Keratinocyte (primary cell): Measurements from ENCODE around the gene SETBP1. TPM values are rescaled to one million over a fixed set of nuclear protein-coding genes. Genes with fewer than 3 reads are reported as not detected.

Experiments used
- DNase-seq: peaks from one replicate; pipeline ENCODE4 v3.0.0-alpha.2; 2011; ENCODE audit warnings: low read depth, missing footprints, low spot score
- FAIRE-seq: peaks from 2 replicates; lab custom pipeline; 2011; peaks lifted over from hg19 to GRCh38; lab: Jason Lieb, UNC
- H2AFZ ChIP-seq: 2 replicates; pipeline ENCODE4 v1.6.0; 2012; ENCODE audit warnings: low read length, control low read depth, inconsistent platforms; ENCODE audit not compliant: control insufficient read depth
- H3K27ac ChIP-seq: 2 replicates; pipeline ENCODE4 v1.5.1; 2011; ENCODE audit warnings: low read length; ENCODE audit not compliant: control insufficient read depth, insufficient read depth
- H3K27me3 ChIP-seq: 3 replicates; pipeline ENCODE4 v1.6.0; 2011; ENCODE audit warnings: low read length; ENCODE audit not compliant: control insufficient read depth, insufficient read depth; ENCODE audit errors: extremely low read depth
- H3K36me3 ChIP-seq, 2 experiments: 2 replicates in 1 of 2; 3 replicates in 1 of 2; pipeline ENCODE4 v1.5.1; 2011; ENCODE audit warnings: low read length in 2 of 2, mild to moderate bottlenecking in 1 of 2; ENCODE audit not compliant: control insufficient read depth in 2 of 2, insufficient read depth in 2 of 2; ENCODE audit errors: extremely low read depth in 1 of 2
- H3K4me1 ChIP-seq: 3 replicates; pipeline ENCODE4 v1.5.1; 2011; ENCODE audit warnings: low read length; ENCODE audit not compliant: control insufficient read depth, insufficient read depth; ENCODE audit errors: extremely low read depth
- H3K4me2 ChIP-seq: 3 replicates; pipeline ENCODE4 v1.6.0; 2011; ENCODE audit warnings: low read depth, low read length; ENCODE audit not compliant: control insufficient read depth, insufficient read depth; ENCODE audit errors: extremely low read depth
- H3K4me3 ChIP-seq, 3 experiments: fragments of 200-600 bp in 1 of 3; sonication (generic) in 1 of 3; 2 replicates in 2 of 3; 3 replicates in 1 of 3; pipeline ENCODE4 v1.5.1; 2011 to 2016; ENCODE audit warnings: low read length in 3 of 3, mild to moderate bottlenecking in 3 of 3, control low read depth in 2 of 3, inconsistent platforms in 1 of 3, low read depth in 1 of 3, mixed read lengths in 1 of 3, mixed run types in 1 of 3, moderate library complexity in 1 of 3; ENCODE audit not compliant: control insufficient read depth in 2 of 3, insufficient read depth in 2 of 3; ENCODE audit errors: extremely low read depth in 1 of 3
- H3K79me2 ChIP-seq: 2 replicates; pipeline ENCODE4 v1.6.0; 2012; ENCODE audit warnings: low read length; ENCODE audit not compliant: control insufficient read depth, insufficient read depth
- H3K9ac ChIP-seq: 3 replicates; pipeline ENCODE4 v1.6.0; 2011; ENCODE audit warnings: low read length; ENCODE audit not compliant: control insufficient read depth, insufficient read depth; ENCODE audit errors: extremely low read depth
- H3K9me1 ChIP-seq: 3 replicates; pipeline ENCODE4 v1.6.0; 2011; ENCODE audit warnings: low read length; ENCODE audit not compliant: control insufficient read depth, insufficient read depth; ENCODE audit errors: extremely low read depth
- H3K9me3 ChIP-seq: 2 replicates; pipeline ENCODE4 v1.5.1; 2012; ENCODE audit warnings: low read depth, low read length; ENCODE audit not compliant: control insufficient read depth
- H4K20me1 ChIP-seq: 3 replicates; pipeline ENCODE4 v1.6.0; 2011; ENCODE audit warnings: low read length; ENCODE audit not compliant: control insufficient read depth, insufficient read depth; ENCODE audit errors: extremely low read depth
- CTCF ChIP-seq, 3 experiments: IDR thresholded peaks in 1 of 3; conservative IDR thresholded peaks in 1 of 3; optimal IDR thresholded peaks in 1 of 3; 2 replicates in 2 of 3; 3 replicates in 1 of 3; pipeline versions ENCODE3 to v1.5.1; 2011; ENCODE audit warnings: low read length in 3 of 3, mild to moderate bottlenecking in 3 of 3, moderate library complexity in 2 of 3, control low read depth in 1 of 3, inconsistent platforms in 1 of 3; ENCODE audit not compliant: insufficient read depth in 2 of 3; ENCODE audit errors: extremely low read depth in 1 of 3
- EZH2 ChIP-seq: IDR thresholded peaks from one replicate; pipeline ENCODE4 v1.6.1; 2012; ENCODE audit warnings: inconsistent platforms, mild to moderate bottlenecking, low read length, moderate library complexity
- dilution Hi-C: fragments of 300-500 bp; cut with MboI; formaldehyde crosslinking; loops from one replicate; pipeline ENCODE4 v1.7.0; 2020; ENCODE audit warnings: low sequenced_read_pairs; ENCODE audit not compliant: extremely low pct_ligation_motif_present
- polyA plus RNA-seq, 5 experiments: library from polyadenylated mRNA; depleted of rRNA in 3 of 5; stranded (reverse) in 3 of 5; stranded (forward) in 1 of 5; unstranded in 1 of 5; fragments of >200 nt; gene quantifications; 1 replicate in 1 of 5; 2 replicates in 3 of 5; 3 replicates in 1 of 5; pipeline versions ENCODE4 v1.2.1 to v1.2.3, GENCODE V29; 2011 to 2012; ENCODE audit warnings: missing spikeins in 2 of 5, low read depth in 1 of 5, low replicate concordance in 1 of 5

The SETBP1 gene
- polyA plus RNA-seq, 1 donor (not counting 4 experiments of a cell fraction or from before 2014, with no cell fraction given), result 3.3 TPM

- no peak for FAIRE-seq
- H3K36me3 ChIP-seq, result peaks cover 3 to 18% of the 10 kb centered on the region in 2 experiments
- H3K4me2 ChIP-seq, result no peak overlapping the region
- no peaks in the 10 kb centered on the region for H3K27me3 ChIP-seq
- no peak overlapping the region for H3K4me3 ChIP-seq
- no peak overlapping the region for H3K9ac ChIP-seq
- TF ChIP-seq CTCF (optimal IDR thresholded peaks at IDR 0.05 in 1 of 3, IDR thresholded peaks at IDR 0.05 in 1 of 3, conservative IDR thresholded peaks at IDR 0.05 in 1 of 3; ENCODE audit: extremely low read depth in 1 of 3, insufficient read depth in 2 of 3, low read length in 3 of 3), result no peak
- TF ChIP-seq EZH2, result no peak
- H2AFZ ChIP-seq, result no peak overlapping the region
- no peaks in the 10 kb centered on the region for H4K20me1 ChIP-seq
- H3K27ac ChIP-seq, result no peak overlapping the region
- H3K4me1 ChIP-seq, result no peaks in the 10 kb centered on the region
- no peaks in the 10 kb centered on the region for H3K79me2 ChIP-seq
- no peak for DNase-seq
- dilution Hi-C loops, result no loop called here
- no peaks in the 10 kb centered on the region for H3K9me3 ChIP-seq
- no peaks in the 10 kb centered on the region for H3K9me1 ChIP-seq
These were observed 271.1 kb downstream of the SETBP1 start for GRCh38 chr18:44951748-44952147.

- dilution Hi-C loops, result no loop called here
These were observed 273.6 kb downstream of the SETBP1 start for GRCh38 chr18:44954257-44954656.

More at GRCh38 chr18:44954257-44954656, 273.6 kb downstream of the SETBP1 start:
- peaks cover 3 to 18% of the 10 kb centered on the region in 2 experiments for H3K36me3 ChIP-seq
- H3K27me3 ChIP-seq, result no peaks in the 10 kb centered on the region
- H4K20me1 ChIP-seq, result no peaks in the 10 kb centered on the region
- H3K9me3 ChIP-seq, result no peaks in the 10 kb centered on the region
- no peaks in the 10 kb centered on the region for H3K4me1 ChIP-seq
- H2AFZ ChIP-seq, result no peak overlapping the region
- DNase-seq, result no peak
- no peak overlapping the region for H3K4me3 ChIP-seq
- no peak overlapping the region for H3K9ac ChIP-seq
- no peak for FAIRE-seq
- no peaks in the 10 kb centered on the region for H3K79me2 ChIP-seq
- no peak overlapping the region for H3K4me2 ChIP-seq
- no peaks in the 10 kb centered on the region for H3K9me1 ChIP-seq
- no peak overlapping the region for H3K27ac ChIP-seq
- TF ChIP-seq CTCF (optimal IDR thresholded peaks at IDR 0.05 in 1 of 3, IDR thresholded peaks at IDR 0.05 in 1 of 3, conservative IDR thresholded peaks at IDR 0.05 in 1 of 3; ENCODE audit: extremely low read depth in 1 of 3, insufficient read depth in 2 of 3, low read length in 3 of 3) (no peak), EZH2 (no peak)
